GM19240 (cell line): ENCODE measurements around the gene KDM2B.
"Not testable (repeated sequence)": the region's sequence is repeated elsewhere in the genome, so short reads cannot be mapped to it uniquely, and the experiment has no call there.

Source experiments
- DNase-seq: peaks from one replicate; pipeline ENCODE4 v3.0.0; 2011; ENCODE audit warnings: low spot score; ENCODE audit not compliant: insufficient read length

The KDM2B gene

DNA sequence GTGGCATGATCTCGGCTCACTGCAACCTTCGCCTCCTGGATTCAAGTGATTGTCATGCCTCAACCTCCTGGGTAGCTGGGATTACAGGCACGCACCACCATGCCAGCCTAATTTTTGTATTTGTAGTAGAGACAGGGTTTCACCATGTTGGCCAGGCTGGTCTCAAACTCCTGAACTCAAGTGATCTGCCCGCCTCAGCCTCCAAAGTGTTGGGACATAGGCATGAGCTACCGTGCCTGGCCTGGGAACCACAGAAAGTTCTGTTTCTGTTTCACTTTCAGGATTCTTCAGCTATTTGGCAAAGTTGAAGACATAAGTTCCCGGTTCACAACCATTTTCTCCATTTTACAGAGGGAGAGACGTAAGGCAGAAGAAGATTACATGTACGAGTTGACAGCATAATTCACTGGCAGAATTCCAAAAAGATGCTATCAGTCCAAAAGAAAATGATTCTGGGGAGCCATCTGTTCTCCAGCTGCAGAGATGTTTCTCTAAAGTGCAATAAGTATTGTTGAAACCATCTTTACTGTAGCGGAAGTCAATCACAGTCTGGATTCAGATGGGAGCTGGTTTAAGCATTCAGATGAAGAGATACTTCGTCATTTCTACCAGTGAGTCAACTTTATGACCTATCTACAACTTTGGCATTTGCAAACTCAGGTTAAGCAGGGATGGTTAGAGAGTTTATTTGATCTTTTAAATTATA, 189.1 kb downstream of the KDM2B start:
- DNase-seq: peak; percentile 24

DNA sequence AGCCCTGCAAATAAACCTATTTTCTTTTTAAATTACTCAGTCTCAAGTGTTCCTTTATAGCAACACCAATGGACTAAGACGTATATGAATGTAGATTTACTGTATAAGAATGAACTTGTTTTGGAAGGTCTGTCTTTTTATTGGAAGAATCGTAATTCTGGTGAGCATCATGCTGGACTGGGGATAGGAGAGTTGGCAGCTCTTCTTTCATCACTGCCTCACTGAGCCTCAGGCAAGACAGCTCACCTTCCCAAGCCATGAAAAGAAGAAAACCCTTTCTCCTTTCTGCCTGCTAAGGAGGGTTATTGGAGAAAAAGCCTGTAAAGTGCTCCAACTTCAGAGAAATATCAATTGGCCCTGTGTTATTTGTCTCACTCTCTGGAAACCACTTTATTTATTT, 190.0 kb downstream of the KDM2B start:
- no peak for DNase-seq

DNA sequence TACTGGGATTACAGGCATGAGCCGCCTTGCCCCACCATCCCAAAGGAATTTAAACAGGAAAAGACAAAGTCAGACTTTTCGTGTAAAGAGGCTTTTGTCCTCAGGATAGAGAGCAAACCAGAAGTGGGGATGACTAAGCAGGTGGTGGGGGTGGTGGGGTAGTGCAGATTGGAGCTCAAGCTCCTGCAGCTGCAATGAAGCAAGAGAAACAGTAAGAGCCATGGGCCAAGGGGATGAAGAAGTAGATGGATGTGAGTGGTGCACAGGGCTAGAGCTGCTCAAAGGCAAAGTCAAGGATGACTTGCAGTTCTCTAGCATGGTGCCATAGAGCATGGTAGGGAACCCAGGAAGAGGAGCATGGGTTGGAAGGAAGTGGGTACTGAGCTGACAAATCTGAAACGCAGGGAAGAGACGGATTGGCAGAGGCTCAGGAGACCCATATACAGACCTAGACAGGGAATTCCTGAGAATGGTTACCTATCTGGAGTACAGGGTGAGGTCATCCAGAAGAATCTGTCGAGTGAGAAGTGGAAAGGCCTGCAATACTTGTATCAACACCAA, 192.3 kb downstream of the KDM2B start:
- DNase-seq: no peak

DNA sequence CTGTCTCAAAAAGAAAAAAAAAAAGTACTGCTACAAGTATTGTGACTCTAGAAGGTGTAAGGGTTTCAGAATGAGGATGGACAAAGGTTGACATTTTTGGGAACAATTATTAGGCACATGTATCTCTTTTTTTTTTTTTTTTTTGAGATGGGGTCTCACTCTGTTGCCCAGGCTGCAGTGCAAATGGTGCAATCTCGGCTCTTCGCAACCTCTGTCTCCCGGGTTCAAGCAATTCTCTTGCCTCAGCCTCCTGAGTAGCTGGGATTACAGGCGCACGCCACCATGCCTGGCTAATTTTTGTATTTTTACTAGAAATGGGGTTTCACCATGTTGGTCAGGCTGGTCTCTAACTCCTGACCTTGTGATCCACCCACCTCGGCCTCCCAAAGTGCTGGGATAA, 195.9 kb downstream of the KDM2B start:
- DNase-seq: not testable (repeated sequence)

DNA sequence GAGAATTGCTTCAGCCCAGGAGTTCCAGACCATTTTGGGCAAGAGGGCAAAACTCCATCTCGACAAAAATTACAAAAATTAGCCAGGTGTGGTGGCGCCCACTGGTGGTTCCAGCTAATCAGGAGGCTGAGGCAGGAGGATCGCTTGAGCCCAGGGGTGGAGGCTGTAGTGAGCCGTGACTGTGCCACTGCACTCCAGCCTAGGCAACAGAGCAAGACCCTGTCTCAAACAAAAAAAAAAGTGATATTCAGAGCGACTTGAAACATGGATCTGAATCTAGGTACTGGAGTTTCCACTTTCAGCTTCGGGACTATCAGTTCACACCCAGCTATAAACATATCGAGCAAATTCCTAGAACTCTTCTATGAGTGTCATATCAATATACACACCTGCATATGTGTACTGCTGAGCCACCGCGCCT, 197.2 kb downstream of the KDM2B start:
- no peak for DNase-seq

DNA sequence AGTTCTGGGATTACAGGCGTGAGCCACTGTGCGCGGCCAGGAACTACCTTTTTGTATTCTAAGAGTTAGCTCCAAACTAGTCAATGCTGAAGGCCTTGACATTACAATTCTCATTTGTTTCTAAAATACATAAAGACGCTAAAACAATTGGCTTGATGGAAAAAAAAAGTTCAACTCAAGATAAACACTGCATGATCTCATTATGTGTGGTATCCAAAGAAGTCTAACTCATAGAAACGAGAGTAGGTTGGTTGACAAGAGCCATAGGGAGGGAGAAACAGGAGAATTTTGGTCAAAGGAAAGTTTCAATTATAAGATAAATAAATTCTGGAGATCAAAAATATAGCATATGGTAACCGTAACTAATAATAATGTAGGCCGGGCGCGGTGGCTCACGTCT, 200.9 kb downstream of the KDM2B start:
- DNase-seq: no peak
